ENCODE measurements around the gene OPALIN.
A peak's percentile ranks its signal among the peaks of the same experiment; 100 is the strongest.

OPALIN gene

GRCh38 chr10:96358851-96359540 lies at the start of gene OPALIN:
TSS of gene OPALIN (minus strand) at chr10:96359002. CDS start at chr10:96358896, 106 bp downstream.
- no peak for DNase-seq

GRCh38 chr10:96408201-96408600 lies 49.4 kb upstream of the OPALIN start:
- DNase-seq, result no peak

GRCh38 chr10:96407560-96408069 lies 48.8 kb upstream of the OPALIN start:
- DNase-seq, result no peak

- DNase-seq, result no peak
Measured at GRCh38 chr10:96406091-96406490, 47.3 kb upstream of the OPALIN start.

- no peak for DNase-seq
Measured at GRCh38 chr10:96402417-96403305, 43.9 kb upstream of the OPALIN start.

GRCh38 chr10:96401036-96401435 lies 42.2 kb upstream of the OPALIN start:
- DNase-seq, result no peak

- no peak for DNase-seq
Measured at GRCh38 chr10:96400465-96400864, 41.7 kb upstream of the OPALIN start.

GRCh38 chr10:96397902-96398301 lies 39.1 kb upstream of the OPALIN start:
- DNase-seq, result no peak

GRCh38 chr10:96395931-96396877 lies 37.4 kb upstream of the OPALIN start:
- DNase-seq, result peak; percentile 19

GRCh38 chr10:96390460-96390864 lies 31.7 kb upstream of the OPALIN start:
- peak; percentile 68 for DNase-seq

- no peak for DNase-seq
Measured at GRCh38 chr10:96389785-96390184, 31.0 kb upstream of the OPALIN start.

GRCh38 chr10:96387601-96388000 lies 28.8 kb upstream of the OPALIN start:
- no peak for DNase-seq

- no peak for DNase-seq
Measured at GRCh38 chr10:96387161-96387560, 28.4 kb upstream of the OPALIN start.

- DNase-seq, result no peak
Measured at GRCh38 chr10:96384506-96384905, 25.7 kb upstream of the OPALIN start.

GRCh38 chr10:96380821-96381220 lies 22.0 kb upstream of the OPALIN start:
- DNase-seq, result no peak

GRCh38 chr10:96379758-96380157 lies 21.0 kb upstream of the OPALIN start:
- no peak for DNase-seq

- no peak for DNase-seq
Measured at GRCh38 chr10:96378741-96379140, 19.9 kb upstream of the OPALIN start.

- DNase-seq, result no peak
Measured at GRCh38 chr10:96377816-96378294, 19.1 kb upstream of the OPALIN start.

GRCh38 chr10:96376483-96376882 lies 17.7 kb upstream of the OPALIN start:
- no peak for DNase-seq

- peak; percentile 87 for DNase-seq
Measured at GRCh38 chr10:96374985-96375830, 16.4 kb upstream of the OPALIN start.

GRCh38 chr10:96374639-96374984 lies 15.8 kb upstream of the OPALIN start:
- DNase-seq, result peak; percentile 24

GRCh38 chr10:96374004-96374403 lies 15.2 kb upstream of the OPALIN start:
- no peak for DNase-seq

All from NCI-H1694 (cell line).